IMR-90 (cell line): ENCODE results near the gene COL18A1. TPM values are rescaled to one million over a fixed set of nuclear protein-coding genes. Genes with fewer than 3 reads are reported as not detected.
A peak's percentile ranks its signal among the peaks of the same experiment; 100 is the strongest.

ENCODE experiments used
- ATAC-seq: fragments of 200-7000 bp; cut with Tn5 transposase; 2 replicates; pipeline ENCODE4 v1.9.1; 2020; ENCODE audit warnings: low read depth, mild to moderate bottlenecking, moderate library complexity
- BruUV-seq: library from RNA; stranded (reverse); fragments of 400-500 nt; replicated peaks from 2 replicates; lab custom pipeline; 2021; lab: Mats Ljungman, UMichigan
- CTCF ChIA-PET: fragments of 300-600 bp; formaldehyde crosslinking; extraction: SDS; loops from one replicate; lab custom pipeline; 2021; ENCODE audit warnings: antibody characterized with exemption; lab: Yijun Ruan, JAX
- POLR2A ChIA-PET: fragments of 300-600 bp; sonication (Branson Sonifier 250); formaldehyde crosslinking; loops from one replicate; lab custom pipeline; 2022; ENCODE audit warnings: antibody characterized with exemption; ENCODE audit not compliant: unreplicated experiment; lab: Charles Lee
- DNase-seq: peaks from one replicate; pipeline ENCODE4 v3.0.0; 2013
- H2AFZ ChIP-seq: replicated peaks from 2 replicates; pipeline ENCODE3; 2013; ENCODE audit warnings: low read length, mild to moderate bottlenecking; ENCODE audit not compliant: poor library complexity
- H2AK5ac ChIP-seq: 2 replicates; pipeline ENCODE4 v1.6.1; 2013; ENCODE audit warnings: low read depth, low read length, inconsistent platforms
- H2AK9ac ChIP-seq: replicated peaks from 2 replicates; pipeline ENCODE3; 2013; ENCODE audit warnings: mild to moderate bottlenecking, low read depth, low read length, moderate library complexity; ENCODE audit not compliant: poor library complexity
- H2BK120ac ChIP-seq: 2 replicates; pipeline ENCODE4 v1.6.1; 2013; ENCODE audit warnings: low read depth, low read length, inconsistent platforms
- H2BK15ac ChIP-seq: 3 replicates; pipeline ENCODE4 v1.6.1; 2013; ENCODE audit warnings: low read depth, low read length, inconsistent platforms
- H2BK20ac ChIP-seq: 2 replicates; pipeline ENCODE4 v1.6.1; 2013; ENCODE audit warnings: low read depth, mild to moderate bottlenecking, inconsistent platforms, low read length, moderate library complexity
- H2BK5ac ChIP-seq: 2 replicates; pipeline ENCODE4 v1.6.1; 2013; ENCODE audit warnings: mild to moderate bottlenecking, low read depth, low read length, inconsistent platforms; ENCODE audit not compliant: poor library complexity, severe bottlenecking
- H3K14ac ChIP-seq: replicated peaks from 2 replicates; pipeline ENCODE4 v1.6.1; 2013; ENCODE audit warnings: low read depth, low read length, inconsistent platforms
- H3K18ac ChIP-seq: 2 replicates; pipeline ENCODE4 v1.6.1; 2013; ENCODE audit warnings: low read depth, low read length, control low read depth
- H3K23ac ChIP-seq: 2 replicates; pipeline ENCODE4 v1.6.1; 2013; ENCODE audit warnings: low read depth, low read length, inconsistent platforms
- H3K27ac ChIP-seq: 2 replicates; pipeline ENCODE4 v1.5.1; 2013; ENCODE audit warnings: mild to moderate bottlenecking, control low read depth, low read length; ENCODE audit not compliant: insufficient read depth
- H3K27me3 ChIP-seq: 2 replicates; pipeline ENCODE4 v1.6.1; 2013; ENCODE audit warnings: low read length; ENCODE audit not compliant: control insufficient read depth, insufficient read depth
- H3K36me3 ChIP-seq: 2 replicates; pipeline ENCODE4 v1.6.1; 2013; ENCODE audit warnings: low read length, mixed read lengths; ENCODE audit not compliant: control insufficient read depth, insufficient read depth
- H3K4ac ChIP-seq: 2 replicates; pipeline ENCODE4 v1.6.1; 2013; ENCODE audit warnings: low read depth, low read length, inconsistent platforms
- H3K4me1 ChIP-seq: 2 replicates; pipeline ENCODE4 v1.6.1; 2013; ENCODE audit warnings: low read length, mixed read lengths; ENCODE audit not compliant: control insufficient read depth, insufficient read depth
- H3K4me2 ChIP-seq: 2 replicates; pipeline ENCODE4 v1.6.1; 2013; ENCODE audit warnings: low read depth, mild to moderate bottlenecking, control low read depth, low read length, moderate library complexity
- H3K4me3 ChIP-seq: 2 replicates; pipeline ENCODE4 v1.5.1; 2013; ENCODE audit warnings: low read depth, mild to moderate bottlenecking, control low read depth, low read length, moderate library complexity; ENCODE audit not compliant: insufficient read depth
- H3K56ac ChIP-seq: 2 replicates; pipeline ENCODE4 v1.6.1; 2013; ENCODE audit warnings: low read length, inconsistent platforms; ENCODE audit not compliant: insufficient read depth; ENCODE audit errors: extremely low read depth
- H3K79me1 ChIP-seq, 2 experiments: 2 replicates each; pipeline ENCODE4 v1.6.1; 2013; ENCODE audit warnings: low read length in 2 of 2, inconsistent platforms in 1 of 2, low read depth in 1 of 2
- H3K9ac ChIP-seq: 2 replicates; pipeline ENCODE4 v1.6.1; 2013; ENCODE audit warnings: low read depth, low read length, control low read depth
- H3K9me1 ChIP-seq: 2 replicates; pipeline ENCODE4 v1.6.1; 2013; ENCODE audit warnings: low read length, inconsistent platforms; ENCODE audit not compliant: insufficient read depth
- H3K9me3 ChIP-seq: 2 replicates; pipeline ENCODE4 v1.6.1; 2013; ENCODE audit warnings: low read length; ENCODE audit not compliant: control insufficient read depth, insufficient read depth
- H4K20me1 ChIP-seq: 2 replicates; pipeline ENCODE4 v1.6.1; 2013; ENCODE audit warnings: low read length, inconsistent platforms; ENCODE audit not compliant: insufficient read depth
- H4K5ac ChIP-seq: 2 replicates; pipeline ENCODE4 v1.6.1; 2013; ENCODE audit warnings: mild to moderate bottlenecking, low read depth, low read length, control low read depth
- H4K8ac ChIP-seq, 2 experiments: 2 replicates each; pipeline ENCODE4 v1.6.1; 2013; ENCODE audit warnings: low read depth in 2 of 2, low read length in 2 of 2, control low read depth in 1 of 2, inconsistent platforms in 1 of 2
- H4K91ac ChIP-seq: 2 replicates; pipeline ENCODE4 v1.6.1; 2013; ENCODE audit warnings: low read depth, low read length, inconsistent platforms; ENCODE audit not compliant: insufficient read depth
- CEBPB ChIP-seq: IDR thresholded peaks from 2 replicates; pipeline ENCODE4 v1.6.1; 2012; ENCODE audit warnings: low read depth, low read length, improper control_type of control experiment
- CHD1 ChIP-seq: IDR thresholded peaks from 2 replicates; pipeline ENCODE4 v1.6.1; 2012; ENCODE audit warnings: low read depth, low read length, improper control_type of control experiment
- MAFK ChIP-seq: IDR thresholded peaks from 2 replicates; pipeline ENCODE4 v1.6.1; 2012; ENCODE audit warnings: low read depth, low read length, improper control_type of control experiment
- MAZ ChIP-seq: IDR thresholded peaks from 2 replicates; pipeline ENCODE4 v1.6.1; 2012; ENCODE audit warnings: low read depth, mild to moderate bottlenecking, low read length, improper control_type of control experiment, moderate library complexity, borderline replicate concordance
- MXI1 ChIP-seq: IDR thresholded peaks from 2 replicates; pipeline ENCODE4 v1.6.1; 2012; ENCODE audit warnings: low read depth, mild to moderate bottlenecking, low read length, moderate library complexity, borderline replicate concordance
- RAD21 ChIP-seq: IDR thresholded peaks from 2 replicates; pipeline ENCODE4 v1.6.1; 2012; ENCODE audit warnings: low read length, improper control_type of control experiment
- RCOR1 ChIP-seq: IDR thresholded peaks from 2 replicates; pipeline ENCODE4 v1.6.1; 2012; ENCODE audit warnings: mild to moderate bottlenecking, low read length, improper control_type of control experiment; ENCODE audit not compliant: insufficient replicate concordance
- SMC3 ChIP-seq: fragments of 150-350 bp; IDR thresholded peaks from 2 replicates; pipeline ENCODE4 v1.6.1; 2016; ENCODE audit warnings: low read depth, mild to moderate bottlenecking, antibody characterized with exemption, low read length, moderate library complexity
- WGBS, 2 experiments: methylation state at CpG; one replicate each; pipeline versions ENCODE4 v1.1.5 to v1.1.7; 2013; ENCODE audit warnings: missing lambda C conversion rate in 2 of 2; ENCODE audit not compliant: insufficient read length in 1 of 2; ENCODE audit errors: extremely low coverage in 2 of 2; 5-methylcytosine and 5-hydroxymethylcytosine counted together
- dilution Hi-C: fragments of 300-500 bp; cut with HindIII; formaldehyde crosslinking; loops from one replicate; pipeline ENCODE4 v1.14.3; 2018; ENCODE audit warnings: low sequenced_read_pairs; ENCODE audit not compliant: unreplicated experiment
- in situ Hi-C: fragments of 300-500 bp; cut with MboI; formaldehyde crosslinking; loops from 3 replicates; pipeline ENCODE4 v1.14.3; 2019; ENCODE audit warnings: low sequenced_read_pairs, inconsistent platforms, mixed read lengths
- intact Hi-C: fragments of 100-400 bp; cut with micrococcal nuclease; formaldehyde crosslinking; loops from 2 replicates; pipeline ENCODE4 v1.10.0; 2022
- polyA plus RNA-seq, 3 experiments: library from polyadenylated mRNA; depleted of rRNA; stranded (reverse); fragments of >200 nt; gene quantifications; 2 replicates each; pipeline ENCODE4 v1.2.3, GENCODE V29; 2012; ENCODE audit warnings: low replicate concordance in 1 of 3
- total RNA-seq: library from RNA; depleted of rRNA; stranded (reverse); fragments of >200 nt; gene quantifications from 2 replicates; pipeline ENCODE4 v1.2.3, GENCODE V29; 2012
- TF ChIP-seq, protein P1 (sequence below): fragments of 150-350 bp; IDR thresholded peaks from 2 replicates; pipeline ENCODE4 v1.6.1; 2017; ENCODE audit warnings: mild to moderate bottlenecking, antibody characterized with exemption, low read length, low read depth
- TF ChIP-seq, protein P2 (sequence below): fragments of 150-350 bp; IDR thresholded peaks from 2 replicates; pipeline ENCODE4 v1.6.1; 2016; ENCODE audit warnings: low read depth, mild to moderate bottlenecking, low read length, moderate library complexity, borderline replicate concordance
- TF ChIP-seq, protein P3 (sequence below): conservative IDR thresholded peaks from 2 replicates; pipeline ENCODE4 v1.5.1; 2012; ENCODE audit warnings: mild to moderate bottlenecking, low read depth, low read length, improper control_type of control experiment

The COL18A1 gene
- total and polyA plus RNA-seq, 2 of the 4 experiments (the other 2 are of a cell fraction): 4.3 to 46.7 TPM

DNA sequence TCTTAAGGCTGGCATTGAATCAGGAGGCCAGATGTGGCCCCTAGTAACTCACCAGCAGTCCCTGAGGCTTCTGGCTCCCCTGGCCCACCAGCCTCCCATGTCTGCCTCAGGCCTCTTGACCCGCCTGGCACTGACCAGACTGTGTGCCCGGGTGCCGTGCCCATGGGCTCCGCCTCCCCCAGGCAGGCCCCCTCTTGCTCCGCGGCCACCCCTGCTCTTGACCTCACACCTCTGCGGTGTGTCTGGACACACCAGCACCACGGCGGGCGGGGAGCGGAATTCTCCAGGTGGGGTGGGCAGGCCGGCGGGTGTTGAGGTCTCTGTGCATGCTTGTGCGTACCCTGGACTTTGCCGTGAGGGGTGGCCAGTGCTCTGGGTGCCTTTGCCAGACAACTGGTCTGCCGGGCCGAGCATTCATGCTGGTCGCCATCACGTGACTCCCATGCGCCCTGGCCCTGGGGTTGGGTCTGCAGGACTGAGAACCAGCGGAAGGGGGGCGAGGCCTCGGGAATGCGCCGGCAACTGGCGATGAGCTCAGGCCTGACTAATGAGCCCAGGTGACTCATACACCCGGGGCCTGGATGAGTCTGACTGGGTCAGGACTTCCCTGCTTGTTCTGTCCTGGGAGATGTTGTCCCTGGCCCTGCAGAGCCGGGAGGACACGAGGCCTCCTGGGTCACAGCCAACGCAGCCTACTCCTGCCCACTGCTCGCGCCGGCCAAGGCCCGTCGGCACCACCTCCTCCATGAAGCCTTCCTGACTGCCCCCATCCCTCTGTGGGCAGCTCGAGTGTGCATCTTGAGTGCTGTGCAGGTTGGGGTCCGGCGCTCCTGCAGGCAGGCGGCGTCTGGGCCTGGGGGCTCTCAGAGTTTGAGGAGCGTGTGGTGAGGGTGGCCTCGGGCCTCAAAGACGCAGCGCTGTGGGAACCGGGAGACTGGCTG is 22.6 kb downstream of the COL18A1 start:
- dilution Hi-C loops: no loop called here
- TF ChIP-seq RCOR1 (peak; percentile 28), MAFK (no peak), CHD1 (no peak), SMC3 (no peak), MAZ (peak; percentile 77; the same call in 1 of the 2 replicates), MXI1 (peak; percentile 78; the same call in 1 of the 2 replicates), RAD21 (peak; percentile 34), CEBPB (0 out of 2 replicates have a peak, but pooled peaks have one; percentile 20)
- TF ChIP-seq, protein P1, sequence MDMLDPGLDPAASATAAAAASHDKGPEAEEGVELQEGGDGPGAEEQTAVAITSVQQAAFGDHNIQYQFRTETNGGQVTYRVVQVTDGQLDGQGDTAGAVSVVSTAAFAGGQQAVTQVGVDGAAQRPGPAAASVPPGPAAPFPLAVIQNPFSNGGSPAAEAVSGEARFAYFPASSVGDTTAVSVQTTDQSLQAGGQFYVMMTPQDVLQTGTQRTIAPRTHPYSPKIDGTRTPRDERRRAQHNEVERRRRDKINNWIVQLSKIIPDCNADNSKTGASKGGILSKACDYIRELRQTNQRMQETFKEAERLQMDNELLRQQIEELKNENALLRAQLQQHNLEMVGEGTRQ: peak; percentile 97
- TF ChIP-seq, protein P2, sequence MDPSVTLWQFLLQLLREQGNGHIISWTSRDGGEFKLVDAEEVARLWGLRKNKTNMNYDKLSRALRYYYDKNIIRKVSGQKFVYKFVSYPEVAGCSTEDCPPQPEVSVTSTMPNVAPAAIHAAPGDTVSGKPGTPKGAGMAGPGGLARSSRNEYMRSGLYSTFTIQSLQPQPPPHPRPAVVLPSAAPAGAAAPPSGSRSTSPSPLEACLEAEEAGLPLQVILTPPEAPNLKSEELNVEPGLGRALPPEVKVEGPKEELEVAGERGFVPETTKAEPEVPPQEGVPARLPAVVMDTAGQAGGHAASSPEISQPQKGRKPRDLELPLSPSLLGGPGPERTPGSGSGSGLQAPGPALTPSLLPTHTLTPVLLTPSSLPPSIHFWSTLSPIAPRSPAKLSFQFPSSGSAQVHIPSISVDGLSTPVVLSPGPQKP: no peak
- TF ChIP-seq, protein P3, sequence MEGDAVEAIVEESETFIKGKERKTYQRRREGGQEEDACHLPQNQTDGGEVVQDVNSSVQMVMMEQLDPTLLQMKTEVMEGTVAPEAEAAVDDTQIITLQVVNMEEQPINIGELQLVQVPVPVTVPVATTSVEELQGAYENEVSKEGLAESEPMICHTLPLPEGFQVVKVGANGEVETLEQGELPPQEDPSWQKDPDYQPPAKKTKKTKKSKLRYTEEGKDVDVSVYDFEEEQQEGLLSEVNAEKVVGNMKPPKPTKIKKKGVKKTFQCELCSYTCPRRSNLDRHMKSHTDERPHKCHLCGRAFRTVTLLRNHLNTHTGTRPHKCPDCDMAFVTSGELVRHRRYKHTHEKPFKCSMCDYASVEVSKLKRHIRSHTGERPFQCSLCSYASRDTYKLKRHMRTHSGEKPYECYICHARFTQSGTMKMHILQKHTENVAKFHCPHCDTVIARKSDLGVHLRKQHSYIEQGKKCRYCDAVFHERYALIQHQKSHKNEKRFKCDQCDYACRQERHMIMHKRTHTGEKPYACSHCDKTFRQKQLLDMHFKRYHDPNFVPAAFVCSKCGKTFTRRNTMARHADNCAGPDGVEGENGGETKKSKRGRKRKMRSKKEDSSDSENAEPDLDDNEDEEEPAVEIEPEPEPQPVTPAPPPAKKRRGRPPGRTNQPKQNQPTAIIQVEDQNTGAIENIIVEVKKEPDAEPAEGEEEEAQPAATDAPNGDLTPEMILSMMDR: no peak

More for the DNA sequence above, 22.6 kb downstream of the COL18A1 start:
- Histone ChIP-seq H3K23ac (peak overlapping the region; percentile 45; the same call in 1 of the 2 replicates), H3K18ac (no peak overlapping the region), H3K4ac (peak overlapping the region; percentile 83), H2AFZ (peak overlapping the region; percentile 90), H3K27me3 (no peaks in the 10 kb centered on the region), H4K5ac (no peak overlapping the region), H2AK5ac (peak overlapping the region; percentile 82), H2BK120ac (peak overlapping the region; percentile 81), H3K36me3 (peaks cover 3% of the 10 kb centered on the region; the same call in 1 of the 2 replicates), H3K4me3 (no peak overlapping the region), H3K79me1 (peaks cover 19 to 84% of the 10 kb centered on the region in 2 experiments), H3K14ac (peak overlapping the region; percentile 65), H3K4me2 (no peak overlapping the region; the same call in 1 of the 2 replicates), H4K20me1 (peaks cover 37% of the 10 kb centered on the region), H2BK20ac (peak overlapping the region; percentile 79), H4K8ac (peak overlapping the region; percentile 14 to 73), H4K91ac (peak overlapping the region; percentile 76), H2BK15ac (peak overlapping the region; percentile 25; the same call in 1 of the 3 replicates), H2AK9ac (peak overlapping the region; percentile 98), H3K27ac (peak overlapping the region; percentile 58), H2BK5ac (peak overlapping the region; percentile 78), H3K9me3 (no peaks in the 10 kb centered on the region), H3K56ac (no peak overlapping the region; the same call in 1 of the 2 replicates), H3K4me1 (peaks cover 32% of the 10 kb centered on the region), H3K9ac (no peak overlapping the region), H3K9me1 (peaks cover 21% of the 10 kb centered on the region)
- WGBS, 2 experiments: 45% methylated on average over 16 of the region's 45 CpGs; no CpG with 5 or more reads in 1 of the 2 experiments
- DNase-seq (peak; percentile 98), ATAC-seq (peak; percentile 96)
- ChIA-PET POLR2A (interaction anchor here (0.5 kb wide), 1 partner anchor 288 kb away, joined by 5 read pairs; no protein-coding TSS in a partner anchor), CTCF (interaction anchor here (1.0 kb wide), 1 partner anchor 118 kb away, joined by 3 read pairs; no protein-coding TSS in a partner anchor)
- no TSS peak for BruUV-seq
- in situ Hi-C loops: no loop called here
- intact Hi-C loops: loop anchor here (2.0 kb wide), 1 partner anchor 41 kb away; no protein-coding TSS in a partner anchor
